GM18868 (cell line): ENCODE data around the gene PPTC7.
"Not testable (repeated sequence)": the region's sequence is repeated elsewhere in the genome, so short reads cannot be mapped to it uniquely, and the experiment has no call there.

Experiments used
- ATAC-seq: cut with Tn5 transposase; IDR thresholded peaks from one replicate; pipeline ENCODE4 v1.9.1; 2021; ENCODE audit warnings: mild to moderate bottlenecking, moderate library complexity; ENCODE audit not compliant: unreplicated experiment

PPTC7 gene, protein sequence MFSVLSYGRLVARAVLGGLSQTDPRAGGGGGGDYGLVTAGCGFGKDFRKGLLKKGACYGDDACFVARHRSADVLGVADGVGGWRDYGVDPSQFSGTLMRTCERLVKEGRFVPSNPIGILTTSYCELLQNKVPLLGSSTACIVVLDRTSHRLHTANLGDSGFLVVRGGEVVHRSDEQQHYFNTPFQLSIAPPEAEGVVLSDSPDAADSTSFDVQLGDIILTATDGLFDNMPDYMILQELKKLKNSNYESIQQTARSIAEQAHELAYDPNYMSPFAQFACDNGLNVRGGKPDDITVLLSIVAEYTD

DNA sequence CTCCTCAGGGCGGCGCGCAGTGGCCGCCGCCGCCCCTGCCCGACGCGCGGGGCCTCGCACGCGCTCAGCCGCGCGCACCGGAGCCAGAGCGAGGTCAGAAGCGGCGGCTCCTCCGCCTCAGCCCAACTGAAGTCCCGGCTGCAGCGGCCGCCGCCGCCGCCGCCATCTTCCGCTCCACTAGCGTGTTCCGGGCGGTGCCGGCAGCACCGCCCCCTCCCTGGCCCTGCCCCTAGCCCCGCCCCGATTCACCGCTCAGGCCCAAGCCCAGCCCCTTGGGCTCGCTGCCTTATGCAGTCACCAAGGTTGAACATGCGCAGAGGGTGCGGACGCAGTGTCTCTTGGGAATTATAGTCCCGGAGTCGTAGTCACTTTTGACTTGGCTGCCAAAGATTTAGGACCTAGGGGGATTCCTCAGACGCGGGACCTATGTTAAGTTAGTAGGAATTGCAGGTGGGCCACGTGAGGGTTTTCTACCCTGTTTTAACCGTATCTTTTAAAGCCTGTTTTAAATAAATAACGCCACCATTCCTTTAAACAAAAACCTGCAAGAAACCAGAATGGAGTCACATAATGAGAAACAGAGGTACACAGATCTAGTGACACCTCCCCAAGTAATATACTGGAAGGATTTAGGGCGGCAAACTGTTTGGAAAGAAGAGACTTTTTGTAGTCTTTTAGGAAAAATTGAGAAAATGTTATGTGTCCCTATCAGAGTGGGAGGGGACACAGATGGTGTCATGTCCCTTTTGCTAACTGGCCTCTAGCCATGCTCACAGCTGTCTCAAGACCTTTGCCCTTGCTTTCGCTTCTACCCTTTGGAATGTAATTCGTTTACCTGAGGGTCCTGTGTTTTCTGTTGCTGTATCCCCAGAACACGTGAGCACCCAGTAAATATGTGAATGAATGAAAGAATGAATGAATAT lies at the start of gene PPTC7:
Gene PPTC7 (minus strand): TSS at position 182 of the 923 bp plus-strand sequence. CDS start 287 bp downstream, outside the sequence.
- ATAC-seq = peak; percentile 84

DNA sequence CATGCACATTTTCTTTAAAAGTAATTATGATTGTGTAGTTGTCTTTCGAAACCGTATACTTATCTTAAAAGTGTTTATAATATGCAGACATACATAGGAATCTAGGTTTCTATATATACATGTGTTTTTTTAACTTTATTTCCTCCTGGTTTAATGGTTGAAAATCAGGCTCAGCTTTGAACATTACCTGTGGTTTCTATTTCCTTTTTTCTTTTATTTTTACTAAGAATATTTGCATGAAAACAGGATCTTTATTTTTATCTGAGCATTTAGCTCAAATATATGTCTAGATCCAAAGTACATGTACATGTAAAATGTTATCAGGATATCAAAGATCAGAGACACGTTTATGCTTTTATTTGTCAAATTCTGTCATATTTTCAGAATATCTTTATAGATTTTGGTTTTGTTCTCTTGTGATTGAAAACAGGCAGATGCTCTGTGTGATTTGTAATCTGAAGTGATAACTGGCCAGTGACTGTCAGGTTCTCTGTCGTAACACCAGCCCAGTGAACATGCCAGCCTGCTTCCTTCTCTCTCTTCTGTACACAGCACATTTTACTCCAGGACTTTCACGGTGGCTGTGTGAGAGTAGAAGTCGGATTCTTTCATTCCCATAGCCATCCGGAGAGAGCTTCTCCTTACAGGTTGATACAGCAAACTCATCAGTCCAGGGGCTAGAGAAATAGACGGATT lies 44.5 kb upstream of the PPTC7 start:
- ATAC-seq = no peak

DNA sequence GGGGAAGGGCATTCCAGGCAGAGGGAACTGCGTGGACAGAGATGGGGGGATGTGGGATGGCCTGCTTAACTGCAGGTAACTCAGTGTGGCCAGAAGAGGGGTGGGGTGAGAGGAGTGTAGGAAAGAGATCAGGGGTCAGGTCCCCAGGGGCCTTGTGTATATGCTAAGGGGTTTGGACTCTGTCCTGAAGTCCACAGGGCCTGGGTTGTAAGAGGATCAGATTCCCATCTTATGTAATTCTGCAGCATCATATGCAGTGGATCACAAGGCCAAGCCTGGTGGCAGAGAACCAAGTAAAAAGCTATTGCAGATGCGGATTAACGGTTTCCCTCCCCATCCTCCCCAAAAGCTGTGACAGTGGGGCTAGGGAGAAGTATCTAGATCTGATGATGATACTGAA lies 39.5 kb upstream of the PPTC7 start:
- ATAC-seq = no peak

DNA sequence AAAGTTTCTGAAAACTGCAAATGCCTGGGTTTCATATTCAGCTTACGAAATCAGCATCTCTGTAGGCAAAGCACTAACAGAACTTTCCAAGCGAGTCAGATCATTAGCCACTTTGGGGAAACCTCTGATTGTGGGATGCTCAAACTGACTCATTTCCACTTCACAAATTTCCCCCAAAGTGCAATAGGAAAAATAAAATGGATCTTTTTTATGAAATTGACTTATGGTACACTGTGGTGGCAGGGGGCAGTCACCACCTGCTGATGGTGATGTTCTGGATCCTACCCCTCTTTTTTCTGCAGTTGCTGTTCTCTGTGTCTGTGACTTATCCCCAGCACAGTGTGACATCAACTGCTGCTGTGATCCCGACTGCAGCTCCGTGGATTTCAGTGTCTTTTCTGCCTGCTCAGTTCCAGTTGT lies 36.4 kb upstream of the PPTC7 start:
- ATAC-seq = peak; percentile 59

DNA sequence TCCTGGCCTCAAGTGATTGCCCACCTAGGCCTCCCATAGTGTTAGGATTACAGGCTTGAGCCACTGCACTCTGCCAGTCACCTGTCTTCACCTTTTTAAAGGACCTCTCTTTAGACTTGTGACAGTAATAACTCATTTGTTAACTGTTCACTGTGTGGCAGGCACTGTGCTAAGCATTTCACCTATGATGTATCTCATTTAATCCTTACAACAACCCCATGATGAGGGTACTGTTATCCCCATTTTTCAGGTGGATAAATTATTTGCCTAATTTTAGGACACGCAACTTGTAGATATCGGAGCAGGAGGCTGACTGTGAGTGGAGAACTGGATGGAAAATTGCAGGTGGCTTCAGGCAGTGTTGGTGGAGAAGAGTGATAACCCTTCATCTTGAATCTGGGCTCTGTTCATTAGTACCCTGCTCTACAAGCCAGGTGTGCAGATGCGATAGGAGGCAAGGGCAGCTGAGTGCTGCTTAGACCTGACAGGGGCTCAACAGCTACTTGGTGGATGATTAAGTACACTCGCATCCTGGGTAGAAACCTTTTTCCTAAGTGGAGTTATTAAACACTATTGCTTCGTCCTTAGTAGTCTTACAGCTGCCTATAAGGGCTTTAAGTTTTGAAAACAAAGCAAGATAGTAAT lies 33.5 kb upstream of the PPTC7 start:
- no peak for ATAC-seq

DNA sequence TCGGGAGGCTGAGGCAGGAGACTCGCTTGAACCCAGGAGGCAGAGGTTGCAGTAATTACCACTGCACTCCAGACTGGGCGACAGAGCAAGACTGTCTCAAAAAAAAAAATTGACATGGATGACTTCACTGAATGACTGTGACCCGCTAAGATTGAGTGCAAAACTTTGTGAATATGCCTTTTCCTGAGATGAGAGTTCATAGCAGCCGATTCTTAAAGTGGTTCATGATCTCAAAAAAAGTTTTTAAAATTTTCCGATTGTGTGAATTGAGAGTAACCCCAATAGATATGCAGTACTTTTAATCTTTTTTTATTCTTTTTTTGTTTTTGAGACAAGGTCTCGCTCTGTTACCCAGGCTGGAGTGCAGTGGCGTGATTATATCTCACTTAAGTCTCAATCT lies 32.1 kb upstream of the PPTC7 start:
- ATAC-seq = no peak

DNA sequence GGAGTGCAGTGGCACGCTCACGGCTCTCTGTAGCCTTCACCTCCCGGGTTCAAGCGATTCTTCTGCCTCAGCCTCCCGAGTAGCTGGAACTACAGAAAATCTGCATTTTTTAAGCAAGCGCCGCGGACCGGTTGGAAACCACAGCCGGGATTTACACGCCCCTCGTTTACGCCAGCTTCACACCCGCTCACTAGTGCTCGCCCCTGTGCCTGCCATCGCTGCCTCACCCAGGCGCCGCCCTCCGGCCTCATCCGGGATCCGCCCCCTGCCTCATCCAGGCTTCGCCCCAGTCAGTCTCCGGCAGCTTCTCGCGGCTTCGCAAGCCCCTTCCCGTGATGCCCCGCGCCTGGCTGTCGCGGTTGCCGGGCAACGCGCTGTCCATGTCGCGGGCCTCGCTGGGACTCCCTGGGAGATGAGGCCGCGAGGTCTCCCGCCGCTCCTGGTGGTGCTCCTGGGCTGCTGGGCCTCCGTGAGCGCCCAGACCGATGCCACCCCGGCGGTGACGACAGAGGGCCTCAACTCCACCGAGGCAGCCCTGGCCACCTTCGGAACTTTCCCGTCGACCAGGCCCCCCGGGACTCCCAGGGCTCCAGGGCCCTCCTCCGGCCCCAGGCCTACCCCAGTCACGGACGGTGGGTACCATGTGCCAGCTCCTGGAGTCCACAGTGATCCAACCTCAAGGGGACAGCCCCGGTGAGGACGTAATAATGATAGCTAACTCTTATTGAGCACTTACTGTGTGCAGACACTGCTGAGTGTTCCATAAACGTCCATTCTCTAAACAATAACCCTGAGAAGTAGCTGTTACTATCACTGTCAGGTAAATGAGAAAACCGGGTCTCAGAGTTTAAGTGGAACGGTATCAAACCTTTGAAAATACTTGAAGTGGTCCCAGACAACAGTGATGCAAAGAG lies 30.9 kb upstream of the PPTC7 start, which contains the start of gene TCTN1:
Gene TCTN1 (plus strand): TSS at position 359 of the 914 bp plus-strand sequence. CDS start 54 bp downstream, at position 413.
- ATAC-seq = peak; percentile 91

DNA sequence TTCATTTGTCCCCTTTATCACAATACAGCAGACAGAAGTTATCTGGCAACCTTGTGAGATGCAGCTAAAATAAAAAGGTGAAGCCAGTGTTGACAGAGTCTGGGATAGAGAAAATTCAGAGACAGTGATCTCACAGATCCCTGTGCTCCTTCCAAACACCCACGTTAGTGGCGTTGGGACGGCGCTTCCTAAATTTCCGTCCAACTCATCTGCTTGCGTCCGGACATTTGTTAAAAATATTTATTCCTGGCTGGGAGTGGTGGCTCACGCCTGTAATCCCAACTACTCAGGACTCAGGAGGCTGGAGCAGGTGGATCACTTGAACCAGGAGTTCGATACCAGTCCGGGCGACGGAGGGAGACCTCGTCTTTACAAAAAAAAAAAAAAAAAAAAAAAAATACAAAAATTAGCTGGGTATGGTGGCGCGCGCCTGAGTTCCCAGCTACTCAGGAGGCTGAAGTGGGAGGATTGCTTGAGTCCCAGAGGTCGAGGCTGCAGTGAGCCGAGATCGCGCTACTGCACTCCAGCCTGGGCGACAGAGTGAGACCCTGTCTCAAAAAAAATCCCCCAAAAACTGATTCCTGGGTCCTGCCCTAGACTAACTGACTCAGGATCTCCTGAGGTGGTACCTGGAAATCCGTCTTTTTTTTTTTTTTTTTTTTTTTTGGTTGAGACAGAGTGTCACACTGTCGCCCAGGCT lies 30.1 kb upstream of the PPTC7 start:
- ATAC-seq = no peak

DNA sequence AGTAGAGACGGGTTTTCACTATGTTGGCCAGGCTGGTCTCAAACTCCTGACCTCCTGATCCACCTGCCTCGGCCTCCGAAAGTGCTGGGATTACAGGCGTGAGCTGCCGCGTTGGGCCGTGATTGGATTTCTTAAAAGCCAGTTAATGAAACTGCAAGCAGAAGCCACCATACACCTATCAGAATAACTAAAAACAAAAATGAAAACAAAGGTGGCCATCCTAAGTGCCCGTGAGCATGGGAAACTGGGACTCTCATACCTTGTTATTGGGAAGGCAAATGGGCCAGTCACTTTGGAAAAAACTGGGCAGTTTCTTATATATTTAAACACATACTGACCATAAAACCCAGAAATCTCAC lies 23.1 kb upstream of the PPTC7 start:
- no peak for ATAC-seq

DNA sequence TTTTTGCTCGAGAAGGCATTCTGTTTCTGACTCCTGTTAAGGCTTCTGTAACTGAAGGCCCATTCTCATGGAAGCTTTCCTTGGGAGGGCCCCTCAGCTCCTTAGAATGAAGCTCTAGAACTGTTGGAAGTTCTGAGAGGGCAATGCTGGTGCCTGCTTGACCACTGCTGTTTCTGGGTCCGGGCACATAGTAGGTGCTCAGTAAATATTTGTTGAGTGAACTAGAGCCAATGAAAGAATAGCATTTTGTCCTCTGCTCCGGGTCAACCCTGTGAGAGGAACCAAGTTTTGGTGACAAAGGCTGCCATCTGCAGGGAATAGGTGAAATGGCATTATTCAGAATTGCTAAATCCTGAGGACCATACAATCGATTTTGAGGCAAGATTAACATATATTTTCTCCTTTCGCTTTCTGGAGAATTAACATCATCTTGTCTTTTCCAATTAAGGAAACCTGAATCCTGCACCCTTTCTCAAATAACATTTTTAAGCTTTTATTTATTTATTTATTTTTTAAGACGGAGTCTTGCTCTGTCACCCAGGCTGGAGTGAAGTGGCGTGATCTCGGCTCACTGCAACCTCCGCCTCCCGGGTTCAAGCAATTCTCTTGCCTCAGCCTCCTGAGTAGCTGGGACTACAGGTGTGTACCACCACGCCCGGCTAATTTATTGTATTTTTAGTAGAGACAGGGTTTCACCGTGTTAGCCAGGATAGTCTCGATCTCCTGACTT lies 19.1 kb upstream of the PPTC7 start:
- not testable (repeated sequence) for ATAC-seq

DNA sequence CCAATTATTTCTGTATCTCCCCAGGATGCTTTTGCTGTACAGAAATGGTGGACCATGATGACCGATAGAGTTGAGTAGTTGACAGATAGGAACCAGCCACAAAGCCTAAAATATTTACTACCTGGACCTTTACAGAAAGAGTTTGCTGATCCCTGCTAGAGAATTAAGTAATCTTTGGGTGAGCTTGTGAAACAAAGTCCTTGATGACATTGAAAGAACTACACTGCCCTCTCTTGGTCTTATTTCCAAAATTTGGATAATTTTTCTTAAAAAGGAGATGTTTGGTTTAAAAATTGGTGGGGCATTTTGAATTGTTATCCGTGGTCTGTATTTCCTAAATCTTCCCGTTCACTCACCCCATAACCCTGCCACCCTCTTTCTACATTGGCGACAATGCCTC lies 17.1 kb upstream of the PPTC7 start:
- no peak for ATAC-seq

DNA sequence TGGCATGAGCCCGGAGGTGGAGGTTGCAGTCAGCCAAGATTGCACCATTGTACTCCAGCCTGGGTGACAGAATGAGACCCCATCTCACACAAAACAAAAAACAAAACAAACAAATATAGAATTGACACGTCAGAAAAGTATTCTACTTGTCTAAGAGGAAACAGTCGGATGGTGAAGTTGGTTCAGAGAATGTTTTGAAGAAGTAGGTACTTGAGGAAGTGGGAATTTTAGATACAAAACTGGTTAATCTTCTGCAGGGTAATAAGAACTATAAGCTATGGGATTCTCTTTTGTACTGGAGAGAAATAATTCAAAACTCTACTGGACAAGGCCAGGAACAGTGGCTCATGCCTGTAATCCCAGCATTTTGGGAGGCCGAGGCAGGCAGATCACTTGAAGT lies 16.2 kb upstream of the PPTC7 start:
- ATAC-seq = no peak

DNA sequence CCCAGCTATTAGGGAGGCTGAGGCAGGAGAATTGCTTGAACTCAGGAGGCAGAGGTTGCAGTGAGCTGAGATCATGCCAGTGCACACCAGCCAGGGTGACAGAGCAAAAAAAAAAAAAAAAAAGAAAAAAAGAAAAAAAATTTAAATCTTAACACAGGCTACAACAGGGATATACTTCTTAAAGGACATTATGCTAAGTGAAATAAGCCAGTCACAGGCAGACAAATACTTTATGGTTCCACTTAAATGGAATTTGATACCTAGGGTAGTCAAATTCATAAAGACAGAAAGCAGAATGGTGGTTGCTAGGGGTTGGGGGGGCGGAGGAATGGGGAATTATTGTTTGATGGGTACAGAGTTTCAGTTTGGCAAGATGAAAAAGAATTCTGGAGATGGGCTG lies 14.8 kb upstream of the PPTC7 start:
- ATAC-seq = no peak

DNA sequence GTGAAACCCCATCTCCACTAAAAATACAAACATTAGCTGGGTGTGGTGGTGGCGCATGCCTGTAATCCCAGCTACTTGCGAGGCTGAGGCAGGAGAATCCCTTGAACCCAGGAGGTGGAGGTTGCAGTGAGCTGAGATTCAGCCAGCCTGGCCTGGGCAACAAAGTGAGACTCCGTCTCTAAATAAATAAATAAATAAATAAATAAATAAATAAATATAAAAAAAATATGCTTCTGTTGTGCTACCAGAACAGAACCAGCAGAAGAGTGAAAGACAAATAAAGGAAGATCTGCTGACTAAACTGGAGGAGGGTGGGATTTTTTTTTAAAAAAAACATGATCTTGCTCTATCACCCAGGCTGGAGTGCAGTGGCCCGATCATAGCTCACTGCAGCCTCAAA lies 9.8 kb upstream of the PPTC7 start:
- not testable (repeated sequence) for ATAC-seq

DNA sequence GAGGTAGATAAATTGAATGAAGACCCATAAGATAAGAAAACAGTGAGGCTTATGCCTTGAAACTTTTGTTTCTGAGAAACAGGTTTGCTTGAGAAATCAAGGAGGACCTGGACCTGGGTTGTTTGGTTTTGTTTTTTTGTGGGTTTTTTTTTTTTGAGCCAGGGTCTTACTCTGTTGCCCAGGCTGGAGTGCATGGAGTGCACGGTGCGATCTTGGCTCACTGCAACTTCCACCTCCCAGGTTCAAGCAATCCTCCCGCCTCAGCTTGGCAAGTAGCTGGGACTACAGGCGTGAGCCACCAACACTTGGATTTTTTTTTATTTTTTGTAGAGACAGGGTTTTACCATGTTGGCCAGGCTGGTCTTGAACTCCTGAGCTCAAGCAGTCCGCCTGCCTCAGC lies 9.0 kb upstream of the PPTC7 start:
- no peak for ATAC-seq

DNA sequence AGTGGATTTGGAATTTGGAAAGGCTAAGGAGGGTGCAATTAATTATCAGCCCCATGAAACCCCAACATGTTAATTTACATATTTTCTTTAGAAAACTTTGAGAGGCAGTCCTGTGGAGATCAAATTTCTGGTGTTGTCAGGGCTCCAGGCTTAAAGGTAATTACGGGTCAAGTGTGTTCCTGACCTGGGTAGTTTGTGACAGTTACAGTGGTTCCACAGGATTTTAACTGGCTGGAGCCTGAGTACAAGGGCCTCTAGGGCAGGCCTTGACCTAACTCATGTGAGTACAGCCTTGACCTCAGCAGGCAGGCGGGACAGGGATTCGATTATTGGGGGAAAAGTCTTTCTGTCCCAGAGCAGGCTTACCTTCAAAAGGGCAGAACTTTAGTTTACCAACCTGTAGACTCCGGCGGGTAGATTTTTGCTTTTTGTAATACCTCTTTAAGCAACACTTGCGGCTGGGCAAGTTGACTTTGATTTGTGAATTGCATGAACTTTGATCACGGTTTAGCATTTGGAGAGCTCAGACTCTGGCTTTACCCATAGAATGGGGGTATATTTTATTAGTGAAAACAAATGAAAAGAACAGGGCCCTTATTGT lies 8.4 kb upstream of the PPTC7 start:
- ATAC-seq = no peak

DNA sequence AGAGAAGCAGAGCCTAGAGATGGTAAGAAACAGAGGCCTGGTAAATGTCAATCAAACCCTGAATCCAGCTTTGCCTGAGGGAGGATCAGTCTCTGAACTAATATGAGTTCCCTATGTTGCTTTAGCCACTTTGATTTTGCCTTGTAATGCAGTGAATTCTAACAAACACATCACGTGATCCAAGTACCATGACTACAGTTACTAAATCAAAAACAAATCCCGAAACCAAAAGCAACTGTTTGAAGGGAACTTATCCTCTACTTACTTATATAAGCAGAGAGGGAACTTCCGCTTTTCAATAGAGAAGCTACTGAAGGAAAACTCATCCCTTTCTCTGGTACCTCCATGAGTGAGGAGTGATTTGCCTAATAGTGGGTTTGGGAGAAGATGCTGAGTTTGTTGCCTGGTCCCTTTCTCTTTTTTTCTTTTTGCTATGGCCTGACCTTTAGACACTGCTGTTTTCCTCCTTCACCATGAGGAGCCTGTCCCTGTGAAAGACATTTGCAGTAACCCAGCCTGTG lies 7.7 kb upstream of the PPTC7 start:
- peak; percentile 76 for ATAC-seq

DNA sequence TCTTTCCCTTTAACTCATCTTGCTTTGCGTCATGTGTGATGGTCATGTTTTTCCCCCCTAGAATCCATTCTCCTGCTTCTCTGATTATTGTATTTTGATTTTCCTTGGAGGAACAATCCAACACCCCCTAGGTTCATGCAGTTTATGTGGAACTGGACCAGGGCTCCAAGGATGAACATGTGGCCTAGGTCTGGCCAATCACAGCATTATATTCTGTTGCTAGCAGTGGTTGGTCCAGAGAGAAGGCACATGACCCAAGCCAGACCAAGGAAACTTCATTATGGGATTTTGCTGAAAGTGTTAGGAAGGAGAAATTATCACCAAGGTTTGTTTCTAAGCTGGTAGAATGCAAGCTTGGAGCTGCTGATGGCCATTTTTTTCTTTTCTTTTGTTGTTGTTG lies 6.9 kb upstream of the PPTC7 start:
- ATAC-seq = no peak
